Measurements from ENCODE around the gene KITLG.
"Not testable (repeated sequence)": the region's sequence is repeated elsewhere in the genome, so short reads cannot be mapped to it uniquely, and the experiment has no call there.

Gene KITLG

DNA sequence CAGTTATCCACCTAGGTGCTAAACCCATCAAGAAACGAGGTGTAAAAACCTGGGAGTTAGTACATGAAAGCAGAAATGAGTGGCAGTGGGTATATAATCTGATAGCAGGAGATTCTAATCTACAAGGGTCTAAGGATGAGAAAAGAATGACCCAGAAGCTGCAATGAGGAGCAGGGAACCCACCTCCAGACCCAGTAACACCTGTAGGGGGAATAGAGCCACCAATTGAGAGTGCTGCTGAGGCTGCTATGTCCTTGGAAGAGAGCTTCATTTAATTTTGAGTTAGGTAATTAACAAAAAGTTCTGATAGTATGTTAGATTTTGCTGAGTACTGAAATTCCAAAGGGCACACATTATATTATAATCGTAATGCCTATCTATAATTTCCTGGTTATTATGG lies 89.8 kb downstream of the KITLG start:
- no peak for DNase-seq (ENCODE audit: low spot score)

DNA sequence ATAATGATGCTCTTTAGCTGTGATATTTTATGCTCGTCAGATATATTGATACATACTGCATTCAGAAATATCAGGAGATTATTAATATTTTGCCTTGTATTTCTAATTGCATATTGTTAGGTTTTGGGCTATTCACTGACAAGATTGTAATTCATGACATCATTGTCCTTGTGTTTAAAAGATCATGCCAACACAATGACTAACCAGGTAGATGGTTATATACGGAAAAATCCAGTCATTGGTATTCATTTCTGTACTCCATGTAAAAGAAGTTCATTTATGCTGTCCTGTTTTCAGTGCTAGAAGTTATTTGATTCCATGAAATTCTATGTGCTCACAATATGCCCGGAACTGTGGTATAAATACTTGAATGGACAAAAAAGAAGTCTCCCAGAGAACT lies 107.5 kb downstream of the KITLG start:
- DNase-seq (ENCODE audit: low spot score), result no peak

DNA sequence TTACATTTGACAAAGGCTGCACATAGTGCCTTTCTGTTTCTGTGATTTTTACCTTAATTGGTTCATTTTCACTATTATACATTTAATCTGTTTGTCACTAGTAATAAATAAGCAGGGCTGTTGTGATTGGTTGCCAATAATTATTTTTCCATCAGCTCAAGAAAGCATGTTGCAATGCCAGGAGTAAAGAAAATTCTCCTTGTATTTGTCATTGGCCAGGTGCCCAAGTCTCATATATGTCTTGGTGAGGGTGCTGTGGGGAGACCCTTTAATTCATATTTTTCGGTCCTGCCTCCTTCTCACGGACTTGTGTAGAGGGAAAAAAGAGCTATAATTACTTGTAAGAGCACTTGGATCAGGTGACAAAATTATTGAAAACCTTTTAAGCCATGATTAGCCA lies 108.0 kb downstream of the KITLG start:
- no peak for DNase-seq (ENCODE audit: low spot score)

DNA sequence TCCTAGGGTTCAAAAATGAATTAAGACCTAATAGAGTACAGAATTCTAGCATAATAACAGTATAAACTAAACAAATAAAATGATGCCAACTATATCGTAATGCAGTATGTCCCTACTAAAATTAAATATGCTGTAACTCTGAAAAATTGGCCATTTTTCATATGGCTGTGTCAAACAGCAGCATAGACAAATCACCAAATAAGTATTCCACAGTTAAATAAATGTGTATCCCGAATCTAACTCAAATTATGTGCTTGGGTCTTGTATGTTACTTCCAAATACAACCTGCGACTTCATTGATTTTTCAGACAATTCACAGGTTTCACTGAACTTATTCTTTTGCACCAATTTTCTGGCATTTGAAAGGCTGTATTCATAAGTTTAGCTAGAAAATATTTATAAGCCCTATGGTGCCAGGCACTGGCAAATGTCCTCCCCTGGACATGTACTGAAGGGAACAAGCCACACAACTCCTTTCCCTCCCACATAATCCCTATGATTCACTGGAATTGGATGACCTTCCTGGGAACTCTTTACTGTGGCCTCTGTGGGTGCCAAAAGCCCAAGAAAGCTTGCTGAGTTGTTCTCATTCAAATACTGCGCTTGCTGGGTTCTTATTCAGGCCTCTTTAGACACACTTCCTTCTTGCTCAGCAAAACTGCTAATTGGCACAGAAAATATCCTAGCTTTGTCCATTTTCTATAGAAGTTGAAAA lies 108.8 kb downstream of the KITLG start:
- no peak for DNase-seq (ENCODE audit: low spot score)

DNA sequence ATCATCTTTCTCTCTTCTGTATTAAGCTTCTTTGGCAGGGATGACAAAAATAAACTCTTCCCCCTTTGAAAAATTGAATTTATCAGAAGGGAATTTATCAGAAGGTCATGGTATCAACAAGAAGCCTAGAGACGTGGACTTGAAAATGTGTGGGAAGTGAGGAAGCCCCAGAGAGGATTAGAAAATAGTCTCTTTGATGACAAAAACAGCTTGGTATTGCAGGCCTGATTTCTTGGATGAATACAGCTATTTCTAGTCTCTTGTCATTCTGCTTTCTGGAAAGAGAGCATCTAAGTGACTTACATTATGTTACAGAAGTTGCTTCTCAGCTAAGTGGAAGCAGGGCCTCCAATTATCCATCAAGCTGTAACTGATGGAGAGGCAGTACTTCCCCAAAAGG lies 111.1 kb downstream of the KITLG start:
- no peak for DNase-seq (ENCODE audit: low spot score)

DNA sequence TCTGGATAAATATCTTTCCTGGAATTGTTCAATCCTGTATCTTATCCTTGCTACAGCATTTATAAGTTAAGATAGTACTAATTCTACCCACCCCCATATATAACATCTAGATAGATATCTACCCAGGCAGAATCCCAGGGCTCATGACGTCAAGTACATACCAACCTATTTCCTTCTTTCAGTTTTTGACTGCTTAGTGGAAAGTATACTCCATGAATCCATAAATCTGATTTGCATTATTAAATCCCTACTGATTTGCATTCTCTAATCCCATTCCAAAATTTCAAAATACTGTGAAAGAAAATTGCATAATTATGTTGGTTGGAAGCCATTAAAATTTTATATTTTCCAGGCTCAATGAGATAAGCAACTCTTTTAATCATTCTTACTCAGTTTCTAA lies 111.7 kb downstream of the KITLG start:
- no peak for DNase-seq (ENCODE audit: low spot score)

DNA sequence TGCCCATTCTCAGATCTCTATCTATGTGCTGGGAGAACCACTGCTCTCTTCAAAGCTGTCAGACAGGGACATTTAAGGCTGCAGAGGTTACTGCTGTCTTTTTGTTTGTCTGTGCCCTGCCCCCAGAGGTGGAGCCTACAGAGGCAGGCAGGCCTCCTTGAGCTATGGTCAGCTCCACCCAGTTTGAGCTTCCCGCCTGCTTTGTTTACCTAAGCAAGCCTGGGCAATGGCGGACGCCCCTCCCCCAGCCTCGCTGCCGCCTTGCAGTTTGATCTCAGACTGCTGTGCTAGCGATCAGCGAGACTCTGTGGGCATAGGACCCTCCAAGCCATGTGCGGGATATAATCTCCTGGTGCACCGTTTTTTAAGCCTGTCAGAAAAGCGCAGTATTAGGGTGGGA lies 113.6 kb downstream of the KITLG start:
- not testable (repeated sequence) for DNase-seq (ENCODE audit: low spot score)

DNA sequence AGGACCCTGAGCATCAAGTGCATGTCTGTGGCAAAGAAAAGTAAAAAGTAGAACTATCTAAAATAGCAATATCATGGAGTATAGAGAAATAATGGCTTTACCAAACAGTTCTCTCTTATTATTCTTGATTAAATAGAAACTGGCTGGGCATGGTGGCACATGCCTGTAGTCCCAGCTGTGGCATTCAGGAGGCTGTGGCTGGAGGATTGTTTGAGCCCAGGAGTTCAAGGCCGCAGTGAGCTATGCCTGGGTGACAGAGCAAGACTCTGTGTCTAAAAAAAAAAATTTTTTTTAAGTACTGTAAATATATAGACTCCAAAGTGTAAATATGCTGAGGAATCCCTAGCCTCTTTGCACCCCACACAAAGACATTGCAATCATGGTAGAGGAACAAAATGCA lies 121.9 kb downstream of the KITLG start:
- no peak for DNase-seq (ENCODE audit: low spot score)

DNA sequence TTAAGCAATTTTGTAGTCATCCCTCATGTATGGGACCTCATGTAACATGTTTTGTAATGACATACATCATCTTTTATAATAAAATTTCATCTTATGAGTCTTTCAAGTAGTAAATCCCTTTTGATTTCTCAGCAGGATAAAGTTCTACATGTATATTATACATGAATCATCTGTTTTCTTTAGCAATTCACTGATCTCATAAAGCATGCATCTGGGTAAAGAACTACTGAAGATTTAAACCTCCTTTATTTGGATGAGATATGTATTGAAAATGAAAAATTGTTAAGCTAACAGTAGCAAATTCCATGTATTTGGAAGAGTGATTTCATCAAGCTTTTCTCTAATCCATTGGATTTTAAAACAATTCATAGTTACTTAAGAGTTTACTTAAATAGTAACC lies 126.9 kb downstream of the KITLG start:
- DNase-seq (ENCODE audit: low spot score), result no peak

DNA sequence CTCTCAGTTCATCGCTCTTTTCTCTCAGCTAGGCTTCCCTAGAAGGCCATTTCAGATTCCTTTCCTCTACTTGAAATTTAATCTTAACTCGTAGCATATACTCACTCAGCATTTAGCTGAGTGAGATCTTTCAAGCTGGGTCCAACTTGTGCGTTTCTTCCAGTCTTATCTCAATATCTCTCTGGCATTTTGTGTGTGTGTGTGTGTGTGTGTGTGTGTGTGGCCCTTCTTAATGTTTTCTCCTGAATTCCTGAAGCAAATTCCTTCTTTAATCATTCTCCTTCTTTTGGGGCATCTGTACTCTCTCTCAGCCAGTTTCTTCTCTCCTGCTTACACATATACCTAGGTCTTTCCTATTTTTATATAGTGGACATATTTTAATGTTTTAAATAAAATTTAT lies 129.1 kb downstream of the KITLG start:
- DNase-seq (ENCODE audit: low spot score), result no peak

DNA sequence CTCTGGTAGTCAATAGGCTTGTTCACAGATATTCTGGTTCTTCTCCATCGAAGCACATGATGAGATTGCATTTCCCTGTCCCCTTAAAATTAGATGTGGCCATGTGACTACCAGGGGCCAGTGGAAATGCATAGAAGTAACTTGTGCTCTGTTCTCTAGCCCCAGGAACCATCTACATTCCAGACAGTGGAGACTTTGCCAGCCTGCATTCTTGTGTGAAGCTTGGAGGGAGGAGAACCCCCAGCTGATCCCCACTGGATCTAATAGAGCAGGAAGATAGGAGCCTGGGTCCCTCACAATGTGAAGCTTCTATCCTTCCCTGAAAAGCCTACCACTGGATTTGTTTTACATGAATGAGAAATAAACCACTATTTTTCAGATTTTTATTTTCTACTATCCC lies 130.1 kb downstream of the KITLG start:
- no peak for DNase-seq (ENCODE audit: low spot score)

DNA sequence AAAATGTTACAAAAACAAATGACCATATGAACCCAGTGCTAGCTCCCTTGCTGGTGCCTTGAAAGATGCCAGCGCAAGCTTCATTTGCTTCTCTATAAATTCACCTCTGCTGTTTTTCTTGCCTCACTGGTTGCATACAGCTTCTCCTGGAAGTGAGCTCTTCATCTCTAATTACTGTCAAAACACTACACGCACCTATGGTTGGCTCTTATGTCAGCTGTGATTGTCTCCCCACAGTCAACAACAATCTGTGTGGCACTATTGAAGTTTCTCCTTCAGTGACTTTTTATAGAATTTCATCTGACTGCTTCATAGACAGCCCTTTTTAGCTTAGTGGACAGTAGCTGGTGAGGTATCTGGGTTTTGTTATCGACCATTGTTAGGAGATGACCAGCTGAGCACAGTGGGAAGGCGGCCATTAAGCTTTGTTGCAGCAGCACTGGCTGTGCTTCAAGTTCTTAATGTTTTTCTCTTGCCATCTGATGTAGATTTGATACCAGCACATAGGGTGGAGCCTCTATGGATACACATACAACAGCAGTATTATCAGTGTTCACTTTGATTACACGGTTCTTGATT lies 131.8 kb downstream of the KITLG start:
- DNase-seq (ENCODE audit: low spot score), result no peak

DNA sequence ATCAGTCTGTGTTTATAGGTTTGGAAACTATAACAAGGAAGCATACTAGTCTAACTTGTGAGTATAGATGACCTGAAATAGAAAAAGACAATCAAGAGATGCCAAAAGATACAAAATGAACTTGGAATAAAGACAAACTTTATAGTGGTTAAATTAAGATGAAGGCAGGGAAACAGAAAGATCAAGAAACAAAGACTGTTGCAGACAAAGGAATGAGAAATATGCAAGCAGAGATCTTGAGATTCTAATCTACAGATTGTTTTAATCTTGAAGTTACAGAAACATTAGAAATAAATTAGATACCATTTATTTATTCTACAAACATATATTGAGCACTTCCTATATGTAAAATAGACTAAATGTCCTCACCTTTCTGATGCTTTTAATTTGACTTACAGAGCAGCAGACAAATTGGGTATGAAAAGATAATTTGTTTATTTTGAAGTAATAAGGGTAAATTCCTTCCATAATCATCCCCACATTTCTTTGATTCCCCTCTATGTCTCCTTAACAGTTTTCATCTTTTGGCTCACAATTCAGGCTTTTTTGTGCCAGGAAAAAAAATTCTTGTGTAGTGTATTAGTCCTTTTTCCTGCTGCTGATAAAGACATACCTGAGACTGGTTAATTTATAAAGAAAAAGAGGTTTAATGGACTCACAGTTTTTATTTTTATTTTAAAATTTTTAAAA lies 134.4 kb downstream of the KITLG start:
- no peak for DNase-seq (ENCODE audit: low spot score)

DNA sequence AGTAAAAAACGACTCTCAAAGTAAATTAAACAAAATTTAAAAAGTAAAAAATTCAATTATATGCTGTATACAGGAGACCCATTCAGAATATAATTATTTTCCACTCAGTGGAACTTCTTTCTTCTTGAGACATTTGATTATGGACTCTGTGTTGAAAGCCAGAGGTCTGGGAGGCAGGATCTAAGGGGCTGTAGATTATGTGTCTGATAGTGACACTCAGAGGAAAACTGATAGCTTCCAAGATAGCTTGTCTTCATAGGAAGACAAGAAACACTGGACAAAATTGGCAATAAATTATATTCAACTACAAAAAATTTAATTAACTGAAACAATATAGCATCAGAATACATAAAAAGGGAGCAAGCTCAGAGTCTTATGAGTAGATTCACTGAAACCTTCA lies 135.8 kb downstream of the KITLG start:
- DNase-seq (ENCODE audit: low spot score), result no peak

All from ecto neural progenitor cell (in vitro differentiated cells).